COLO668 (cell line): ENCODE results near the gene FZR1.

Experiments used
- DNase-seq: peaks from one replicate; lab custom pipeline; 2025; ENCODE audit not compliant: unreplicated experiment; lab: John Stamatoyannopoulos, UW

FZR1 gene

GRCh38 chr19:3505598-3506383, at the start of gene FZR1:
Gene FZR1 (plus strand): TSS chr19:3506311. CDS start chr19:3522990, 16,679 bp downstream.
- peak; percentile 99 for DNase-seq

- no peak for DNase-seq
Observed at GRCh38 chr19:3456925-3457527, 49.1 kb upstream of the FZR1 start.

DNA sequence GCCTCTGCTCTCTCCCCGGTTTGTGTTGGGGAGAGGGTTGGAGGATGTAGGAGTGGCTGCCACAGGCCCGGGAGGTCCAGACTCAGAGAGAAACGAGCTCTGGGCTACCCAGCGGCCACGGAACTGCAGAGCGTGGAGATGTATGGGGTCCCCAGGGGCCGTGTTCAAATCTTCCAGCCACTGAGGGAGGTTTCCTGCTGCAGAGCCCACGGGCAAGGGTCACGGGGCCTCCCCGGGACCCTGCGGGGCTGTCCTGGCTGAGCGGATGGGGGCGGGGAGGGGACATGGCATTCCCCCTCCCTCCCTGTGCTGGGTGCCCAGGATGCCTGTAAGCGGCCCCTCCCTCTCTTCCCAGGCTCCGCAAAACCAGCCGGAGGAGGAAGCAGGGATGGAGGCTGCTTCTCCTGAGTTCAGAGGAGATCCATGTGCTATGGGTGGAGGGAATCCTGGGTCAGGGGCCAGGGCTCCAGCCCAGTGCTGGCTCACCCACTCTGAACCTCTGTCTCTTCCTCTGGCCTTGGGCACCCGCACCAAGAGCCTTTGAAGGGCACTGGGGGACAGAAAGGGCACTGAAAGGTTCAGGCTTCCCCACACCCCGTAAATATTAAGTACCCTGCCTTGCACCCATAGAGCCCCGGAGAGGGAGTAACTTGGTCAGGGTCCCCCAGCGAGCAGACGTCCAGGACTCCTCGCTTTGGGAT, 48.4 kb upstream of the FZR1 start:
- no peak for DNase-seq

DNA sequence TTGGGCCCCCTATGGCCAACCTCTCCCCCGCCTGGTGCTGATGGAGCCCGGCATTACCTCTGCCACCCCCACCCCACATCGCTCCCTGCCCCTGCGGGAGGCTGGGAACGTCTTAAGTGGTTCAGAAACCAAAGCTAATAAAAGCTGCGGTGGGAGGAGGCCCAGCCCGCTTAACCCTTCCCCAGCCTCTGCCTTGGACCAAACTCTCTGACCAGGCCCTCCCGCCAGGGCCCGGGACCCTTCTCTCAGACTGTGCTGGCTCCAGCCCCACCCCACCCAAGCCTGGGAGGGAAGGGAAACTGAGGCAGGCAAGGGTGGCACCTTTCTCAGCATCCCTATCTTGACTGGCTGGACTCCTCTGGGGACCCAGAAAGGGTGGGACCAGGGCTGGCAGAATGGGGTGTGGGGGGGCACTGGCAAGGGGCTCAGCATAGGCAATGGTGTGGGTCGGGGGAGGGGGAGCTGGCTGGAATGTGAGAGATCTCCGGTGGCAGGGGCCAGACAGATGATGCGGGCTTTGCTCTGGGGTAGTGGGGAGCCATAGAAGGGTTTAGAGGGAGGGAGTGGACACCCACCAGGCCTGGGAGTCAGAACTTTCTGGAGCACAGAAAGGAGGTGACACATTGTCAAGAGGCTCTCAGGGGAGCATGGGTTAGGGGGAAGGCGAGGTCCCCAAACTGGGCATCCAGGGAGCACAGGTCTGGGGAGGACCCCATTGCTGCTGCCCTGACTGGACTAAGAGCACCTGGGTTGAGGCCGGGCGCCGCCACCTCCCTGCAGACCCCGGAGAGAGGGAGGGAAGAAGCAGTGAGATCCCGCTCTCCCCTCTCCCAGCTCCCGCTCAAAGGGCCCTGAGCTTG, 47.7 kb upstream of the FZR1 start:
- DNase-seq = no peak

GRCh38 chr19:3459089-3459881, 46.8 kb upstream of the FZR1 start:
- DNase-seq = no peak

- no peak for DNase-seq
Observed at GRCh38 chr19:3459965-3460582, 46.0 kb upstream of the FZR1 start.

- DNase-seq = no peak
Observed at GRCh38 chr19:3462991-3463713, 43.0 kb upstream of the FZR1 start.

DNA sequence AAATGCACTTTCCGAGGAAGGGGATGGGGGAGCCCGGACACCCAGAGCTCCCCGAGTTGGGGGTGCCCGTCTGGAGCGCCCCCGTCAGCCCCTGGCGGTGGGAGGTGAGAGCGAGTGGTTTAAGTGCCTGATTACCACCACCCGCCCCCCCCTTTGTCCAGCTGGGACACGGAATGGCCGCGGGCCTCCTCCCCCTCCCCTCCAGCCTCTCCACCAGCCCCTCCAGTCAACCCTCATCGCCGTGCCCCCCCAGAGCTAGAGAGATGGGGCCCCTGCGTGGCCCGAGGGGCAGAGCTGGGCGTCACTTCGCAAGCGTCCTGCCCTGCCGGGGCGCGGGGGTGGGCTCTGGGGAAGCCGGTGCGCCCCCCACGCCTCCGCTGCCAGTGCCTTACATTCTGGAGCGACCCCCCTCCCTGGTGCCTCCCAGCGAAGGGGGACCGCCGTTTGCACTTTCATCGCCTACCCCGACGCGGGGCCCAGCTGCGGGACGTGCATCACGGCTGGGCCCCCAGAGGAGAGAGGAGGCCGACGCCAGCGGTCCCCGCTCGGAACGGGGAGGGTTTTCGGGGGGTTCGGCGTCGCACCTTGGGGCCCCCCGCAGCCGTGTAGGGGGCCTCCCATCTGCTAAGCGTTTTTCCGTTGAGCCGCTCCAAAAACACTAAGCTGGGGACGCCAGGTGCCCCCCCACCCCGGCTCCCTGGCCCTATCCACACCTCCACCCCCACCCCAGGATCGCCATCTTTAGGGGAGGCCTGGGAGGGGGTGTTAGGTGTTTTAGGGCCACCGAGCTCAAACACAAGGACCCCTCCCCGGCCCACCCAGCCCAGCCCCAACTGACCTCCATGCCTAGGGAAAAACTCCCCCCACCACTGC, 42.2 kb upstream of the FZR1 start:
- DNase-seq = no peak

- no peak for DNase-seq
Observed at GRCh38 chr19:3464587-3465235, 41.4 kb upstream of the FZR1 start.

DNA sequence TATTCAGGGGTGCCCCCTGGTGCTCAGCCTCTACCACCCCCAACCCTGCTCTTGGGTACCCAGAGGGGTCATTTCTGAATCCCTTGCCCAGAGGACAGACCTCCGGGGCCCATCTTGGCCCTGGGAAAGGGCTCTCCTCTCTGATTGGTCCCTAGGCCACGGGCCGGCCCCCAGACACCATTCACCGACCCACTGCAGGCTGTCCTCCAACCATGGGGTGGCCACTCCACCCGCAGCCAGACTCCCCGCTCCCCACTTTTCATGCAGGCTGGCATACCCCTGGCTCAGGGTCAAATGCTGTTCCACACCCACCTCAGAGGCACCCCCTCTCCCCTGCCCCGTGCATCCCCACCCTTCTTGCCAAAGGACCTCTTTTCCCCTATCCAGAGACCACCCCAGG, 40.6 kb upstream of the FZR1 start:
- no peak for DNase-seq

DNA sequence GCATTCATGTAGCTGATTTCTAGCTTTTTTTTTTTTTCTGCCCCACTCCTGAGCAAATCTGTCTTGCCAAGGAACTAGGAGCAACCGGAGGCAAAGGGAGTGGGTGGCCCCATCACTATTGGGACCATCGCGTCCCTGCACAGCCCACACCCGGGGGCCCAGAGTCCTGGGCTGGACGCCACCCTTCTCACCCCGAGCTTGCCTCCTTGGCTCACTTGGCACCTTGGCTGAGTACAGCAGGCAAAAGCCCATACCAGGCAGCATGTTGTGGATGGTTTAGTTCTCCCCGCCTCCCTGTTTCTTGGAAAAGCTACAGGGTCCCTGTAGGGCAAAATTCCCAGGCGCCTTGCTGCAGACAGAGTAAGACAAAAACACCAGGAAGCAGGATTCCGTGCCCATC, 39.5 kb upstream of the FZR1 start:
- no peak for DNase-seq

- DNase-seq = no peak
Observed at GRCh38 chr19:3467437-3468198, 38.5 kb upstream of the FZR1 start.

DNA sequence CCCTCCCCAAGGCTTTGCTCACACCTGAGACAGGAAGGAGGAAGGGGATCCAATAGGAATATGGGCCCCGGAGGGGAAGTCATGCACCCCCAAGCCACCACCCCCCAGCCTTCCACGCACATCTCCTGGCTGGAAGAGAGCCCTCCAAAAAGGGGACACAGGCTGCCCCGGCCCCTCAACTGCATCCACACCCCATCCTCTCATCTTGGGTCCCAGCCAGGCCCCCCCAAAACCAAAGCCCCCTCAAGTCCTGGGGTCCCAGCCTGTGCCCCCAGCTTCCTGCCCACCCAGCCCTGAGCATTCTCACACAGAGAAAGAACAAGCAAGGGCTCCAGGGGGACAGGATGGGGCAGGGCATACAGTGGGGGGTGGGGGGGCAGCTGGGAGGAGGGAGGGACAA, 37.9 kb upstream of the FZR1 start:
- DNase-seq = no peak

GRCh38 chr19:3469638-3470499, 36.2 kb upstream of the FZR1 start:
- DNase-seq = no peak

GRCh38 chr19:3470500-3471128, 35.5 kb upstream of the FZR1 start:
- DNase-seq = no peak
